HCT116 (cell line): Measurements from ENCODE around the gene ACOXL. TPM values are rescaled to one million over a fixed set of nuclear protein-coding genes. Genes with fewer than 3 reads are reported as not detected.

ENCODE experiments used
- ATAC-seq: fragments of 200-7000 bp; cut with Tn5 transposase; 2 replicates; pipeline ENCODE4 v1.9.1; 2020; ENCODE audit warnings: mild to moderate bottlenecking, moderate library complexity
- BruUV-seq: library from RNA; stranded (reverse); fragments of 400-500 nt; replicated peaks from 2 replicates; lab custom pipeline; 2021; lab: Mats Ljungman, UMichigan
- CTCF ChIA-PET: fragments of 300-600 bp; sonication (Branson Sonifier 250); formaldehyde crosslinking; loops from one replicate; lab custom pipeline; 2021; ENCODE audit warnings: antibody characterized with exemption; lab: Charles Lee
- POLR2A ChIA-PET: fragments of 300-600, 350-600 bp; sonication (Branson Sonifier 250); formaldehyde crosslinking; loops from one replicate; lab custom pipeline; 2021; ENCODE audit warnings: antibody characterized with exemption; lab: Charles Lee
- RAD21 ChIA-PET, 2 experiments: fragments of 300-600 bp; sonication (Branson Sonifier 250); formaldehyde crosslinking; loops; one replicate each; lab custom pipeline; 2023; ENCODE audit warnings: low total read pairs in 2 of 2; ENCODE audit not compliant: uncharacterized antibody in 2 of 2, unreplicated experiment in 2 of 2, low non-redundant PET in 1 of 2; lab: Charles Lee
- DNase-seq: peaks from one replicate; pipeline ENCODE4 v3.0.0-alpha.2; 2010; ENCODE audit warnings: low read depth, low spot score
- H2AFZ ChIP-seq: fragments of 200-600 bp; shearing (Covaris generic), sonication (generic); 2 replicates; pipeline ENCODE4 v1.6.1; 2017; ENCODE audit warnings: low read depth, mixed run types, mixed read lengths, antibody characterized with exemption, low read length; ENCODE audit not compliant: poor library complexity, severe bottlenecking
- H3K27ac ChIP-seq: 2 replicates; pipeline ENCODE4 v1.5.1; 2012; ENCODE audit warnings: low read depth, low read length
- H3K27me3 ChIP-seq: fragments of 200-600 bp; sonication (generic); 2 replicates; pipeline ENCODE4 v1.6.1; 2016; ENCODE audit warnings: mixed run types, low read length, mixed read lengths; ENCODE audit not compliant: insufficient read depth
- H3K36me3 ChIP-seq, 2 experiments: fragments of 200-500 bp in 1 of 2; fragments of 200-600 bp in 1 of 2; sonication (Bioruptor generic) in 1 of 2; sonication (generic) in 1 of 2; 2 replicates each; pipeline versions ENCODE4 v1.5.1 to v1.6.1; 2014 to 2016; ENCODE audit warnings: low read length in 2 of 2, inconsistent platforms in 1 of 2, mixed read lengths in 1 of 2, mixed run types in 1 of 2; ENCODE audit not compliant: insufficient read depth in 2 of 2, control insufficient read depth in 1 of 2
- H3K4me1 ChIP-seq, 2 experiments: fragments of 200-600 bp in 1 of 2; sonication (generic) in 1 of 2; 2 replicates each; pipeline versions ENCODE4 v1.5.1 to v1.6.1; 2012 to 2017; ENCODE audit warnings: low read length in 2 of 2, inconsistent platforms in 1 of 2, mild to moderate bottlenecking in 1 of 2, mixed read lengths in 1 of 2, mixed run types in 1 of 2, moderate library complexity in 1 of 2; ENCODE audit not compliant: insufficient read depth in 2 of 2, control insufficient read depth in 1 of 2
- H3K4me2 ChIP-seq: fragments of 200-600 bp; sonication (generic); 2 replicates; pipeline ENCODE4 v1.6.1; 2017; ENCODE audit warnings: mixed run types, low read length, mixed read lengths
- H3K4me3 ChIP-seq, 2 experiments: fragments of 200-600 bp in 1 of 2; sonication (generic) in 1 of 2; replicated peaks in 1 of 2; 2 replicates each; pipeline ENCODE4 v1.5.1; 2011 to 2016; ENCODE audit warnings: low read length in 2 of 2, control low read depth in 1 of 2, low read depth in 1 of 2, mild to moderate bottlenecking in 1 of 2, mixed read lengths in 1 of 2, mixed run types in 1 of 2
- H3K79me2 ChIP-seq: fragments of 200-600 bp; sonication (generic); 2 replicates; pipeline ENCODE4 v1.6.1; 2017; ENCODE audit warnings: mild to moderate bottlenecking, mixed run types, low read length, moderate library complexity, mixed read lengths; ENCODE audit not compliant: insufficient read depth
- H3K9ac ChIP-seq: fragments of 200-600 bp; sonication (generic); 2 replicates; pipeline ENCODE4 v1.6.1; 2016; ENCODE audit warnings: low read length, mixed read lengths
- H3K9me2 ChIP-seq: fragments of 200-600 bp; sonication (generic), shearing (Covaris generic); 2 replicates; pipeline ENCODE4 v1.6.1; 2017; ENCODE audit warnings: mixed run types, mild to moderate bottlenecking, moderate library complexity; ENCODE audit not compliant: insufficient read depth
- H3K9me3 ChIP-seq, 2 experiments: fragments of 200-500 bp in 1 of 2; fragments of 200-600 bp in 1 of 2; sonication (Bioruptor generic) in 1 of 2; sonication (generic) in 1 of 2; 2 replicates each; pipeline ENCODE4 v1.6.1; 2014 to 2017; ENCODE audit warnings: low read length in 2 of 2, mixed read lengths in 2 of 2, inconsistent platforms in 1 of 2, low read depth in 1 of 2, mild to moderate bottlenecking in 1 of 2, mixed run types in 1 of 2, moderate library complexity in 1 of 2; ENCODE audit not compliant: control insufficient read depth in 1 of 2, insufficient read depth in 1 of 2
- H4K20me1 ChIP-seq: fragments of 200-600 bp; sonication (generic), shearing (Covaris generic); 2 replicates; pipeline ENCODE4 v1.6.1; 2017; ENCODE audit warnings: mixed run types, mild to moderate bottlenecking, moderate library complexity; ENCODE audit not compliant: insufficient read depth
- EZH2 ChIP-seq: fragments of 200-600 bp; sonication (generic); IDR thresholded peaks from 2 replicates; pipeline ENCODE4 v1.6.1; 2017; ENCODE audit warnings: antibody characterized with exemption, mixed run types
- POLR2A ChIP-seq: IDR thresholded peaks from 2 replicates; pipeline ENCODE4 v1.7.0; 2011; ENCODE audit warnings: borderline replicate concordance; ENCODE audit not compliant: insufficient read depth, insufficient read length; ENCODE audit errors: extremely low read depth
- SP1 ChIP-seq: IDR thresholded peaks from 2 replicates; pipeline ENCODE4 v1.6.1; 2012; ENCODE audit warnings: low read depth
- TCF7L2 ChIP-seq: IDR thresholded peaks from 2 replicates; pipeline ENCODE4 v1.7.0; 2011; ENCODE audit warnings: borderline replicate concordance, inconsistent platforms; ENCODE audit not compliant: insufficient read depth, insufficient read length; ENCODE audit errors: extremely low read depth
- YY1 ChIP-seq: IDR thresholded peaks from 2 replicates; pipeline ENCODE4 v1.6.1; 2011; ENCODE audit warnings: low read length, low read depth, moderate library complexity, mild to moderate bottlenecking; ENCODE audit not compliant: insufficient replicate concordance; ENCODE audit errors: extremely low read depth
- ZNF274 ChIP-seq: fragments of 200-500 bp; sonication (Bioruptor generic); IDR thresholded peaks from 2 replicates; pipeline ENCODE4 v1.6.1; 2014; ENCODE audit warnings: mild to moderate bottlenecking, low read depth, low read length, inconsistent platforms
- intact Hi-C: fragments of 100-400 bp; cut with micrococcal nuclease; formaldehyde crosslinking; loops from 2 replicates; pipeline ENCODE4 v1.10.0; 2022
- total RNA-seq: library from RNA; stranded (reverse); gene quantifications from one replicate; pipeline ENCODE4 v1.2.1, GENCODE V29; 2021; ENCODE audit not compliant: unreplicated experiment
- TF ChIP-seq, protein P1 (sequence below): IDR thresholded peaks from 2 replicates; pipeline ENCODE4 v1.6.1; 2012; ENCODE audit warnings: low read depth

Gene ACOXL
- total RNA-seq, 1 experiment from 2014 or later = 5.5 TPM

DNA sequence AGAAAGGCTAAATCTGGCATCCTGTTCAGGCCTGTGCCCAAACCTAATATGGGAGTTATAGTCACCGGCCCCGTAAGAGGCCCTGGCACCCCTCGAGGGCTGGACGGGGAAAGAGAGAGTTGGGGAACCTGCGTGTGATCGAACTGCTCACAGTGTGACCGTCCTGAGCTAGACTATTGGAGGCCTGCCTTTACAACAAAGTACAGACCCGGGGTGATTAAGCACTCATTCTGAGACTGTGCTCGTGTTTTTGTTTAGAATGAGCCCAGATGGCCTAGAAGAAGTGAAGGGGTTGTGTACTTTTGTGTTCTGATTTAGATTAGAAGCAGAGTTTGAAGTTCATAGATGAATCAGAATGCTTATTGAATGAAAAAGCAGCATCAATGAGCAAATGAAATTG is 115.3 kb downstream of the ACOXL start:
- no peaks in the 10 kb centered on the region for H3K9me2 ChIP-seq
- no peaks in the 10 kb centered on the region for H3K79me2 ChIP-seq
- H3K9ac ChIP-seq = no peak overlapping the region
- BruUV-seq = no TSS peak
- ChIA-PET RAD21 (no interaction called here), POLR2A (no interaction called here), CTCF (no interaction called here)
- H2AFZ ChIP-seq = no peak overlapping the region
- H3K9me3 ChIP-seq = no peaks in the 10 kb centered on the region
- TF ChIP-seq ZNF274 (no peak), YY1 (no peak), POLR2A (no peak), SP1 (no peak), TCF7L2 (no peak), EZH2 (no peak)
- TF ChIP-seq, protein P1, sequence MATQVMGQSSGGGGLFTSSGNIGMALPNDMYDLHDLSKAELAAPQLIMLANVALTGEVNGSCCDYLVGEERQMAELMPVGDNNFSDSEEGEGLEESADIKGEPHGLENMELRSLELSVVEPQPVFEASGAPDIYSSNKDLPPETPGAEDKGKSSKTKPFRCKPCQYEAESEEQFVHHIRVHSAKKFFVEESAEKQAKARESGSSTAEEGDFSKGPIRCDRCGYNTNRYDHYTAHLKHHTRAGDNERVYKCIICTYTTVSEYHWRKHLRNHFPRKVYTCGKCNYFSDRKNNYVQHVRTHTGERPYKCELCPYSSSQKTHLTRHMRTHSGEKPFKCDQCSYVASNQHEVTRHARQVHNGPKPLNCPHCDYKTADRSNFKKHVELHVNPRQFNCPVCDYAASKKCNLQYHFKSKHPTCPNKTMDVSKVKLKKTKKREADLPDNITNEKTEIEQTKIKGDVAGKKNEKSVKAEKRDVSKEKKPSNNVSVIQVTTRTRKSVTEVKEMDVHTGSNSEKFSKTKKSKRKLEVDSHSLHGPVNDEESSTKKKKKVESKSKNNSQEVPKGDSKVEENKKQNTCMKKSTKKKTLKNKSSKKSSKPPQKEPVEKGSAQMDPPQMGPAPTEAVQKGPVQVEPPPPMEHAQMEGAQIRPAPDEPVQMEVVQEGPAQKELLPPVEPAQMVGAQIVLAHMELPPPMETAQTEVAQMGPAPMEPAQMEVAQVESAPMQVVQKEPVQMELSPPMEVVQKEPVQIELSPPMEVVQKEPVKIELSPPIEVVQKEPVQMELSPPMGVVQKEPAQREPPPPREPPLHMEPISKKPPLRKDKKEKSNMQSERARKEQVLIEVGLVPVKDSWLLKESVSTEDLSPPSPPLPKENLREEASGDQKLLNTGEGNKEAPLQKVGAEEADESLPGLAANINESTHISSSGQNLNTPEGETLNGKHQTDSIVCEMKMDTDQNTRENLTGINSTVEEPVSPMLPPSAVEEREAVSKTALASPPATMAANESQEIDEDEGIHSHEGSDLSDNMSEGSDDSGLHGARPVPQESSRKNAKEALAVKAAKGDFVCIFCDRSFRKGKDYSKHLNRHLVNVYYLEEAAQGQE = no peak
- intact Hi-C loops = no loop called here
- no peak for DNase-seq
- no peaks in the 10 kb centered on the region for H4K20me1 ChIP-seq
- H3K4me3 ChIP-seq = no peak overlapping the region
- H3K36me3 ChIP-seq = no peaks in the 10 kb centered on the region
- H3K27me3 ChIP-seq = no peaks in the 10 kb centered on the region
- peaks cover 0 to 2% of the 10 kb centered on the region in 2 experiments; a peak in 1 of 4 replicates for H3K4me1 ChIP-seq
- no peak overlapping the region for H3K27ac ChIP-seq
- no peak overlapping the region for H3K4me2 ChIP-seq
- ATAC-seq = no peak
